Measurements from ENCODE around the gene TRIM14. TPM values are rescaled to one million over a fixed set of nuclear protein-coding genes. Genes with fewer than 3 reads are reported as not detected.
A peak's percentile ranks its signal among the peaks of the same experiment; 100 is the strongest.

The TRIM14 gene
- total and polyA plus RNA-seq, 2 of the 13 experiments (the other 11 are each of a cell fraction or from before 2014, with no cell fraction given) = 9.2 to 13.0 TPM

DNA sequence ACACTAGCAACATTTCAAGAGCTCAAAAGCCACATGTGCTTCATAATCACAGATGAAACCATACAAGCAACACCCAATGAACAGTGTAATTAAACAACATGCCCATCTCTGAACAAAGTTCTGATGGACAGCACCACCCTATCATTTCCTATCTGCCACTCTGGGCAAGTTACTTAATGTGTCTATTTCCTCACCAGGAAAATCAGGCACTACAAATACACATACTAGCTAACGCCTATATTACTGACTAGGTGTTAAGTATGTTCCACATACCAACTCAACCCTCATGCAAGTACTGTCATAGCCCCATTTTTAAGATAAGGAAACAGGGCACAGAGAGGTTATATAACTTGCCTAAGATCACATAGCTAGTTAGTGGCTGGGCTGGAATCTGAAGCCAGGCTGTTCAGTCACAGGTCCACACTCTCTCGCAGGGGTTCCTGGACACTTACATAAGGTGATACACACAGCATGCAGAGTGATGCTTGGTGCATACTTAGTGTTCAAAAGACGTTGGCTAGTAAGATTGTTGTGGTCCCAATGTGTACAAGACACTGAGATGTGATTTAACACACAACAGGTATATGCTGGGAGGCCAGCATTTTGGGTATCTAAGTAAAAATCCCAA lies 49.2 kb upstream of the TRIM14 start:
- H3K4me3 ChIP-seq (replicated peaks in 1 of 3; ENCODE audit: insufficient read depth in 1 of 3, low read depth in 2 of 3, low read length in 3 of 3) = no peak overlapping the region
- in situ Hi-C loops (cut with HindIII; ENCODE audit: extremely low pct_ligation_motif_present, low pct_unique_long_range_greater_than_20kb) = no loop called here
- H4K20me1 ChIP-seq (ENCODE audit: insufficient read depth, low read length) = peaks cover 5% of the 10 kb centered on the region; the same call in 1 of the 2 replicates
- intact Hi-C loops (cut with micrococcal nuclease; ENCODE audit: unreplicated experiment) = loop anchor here (1.0 to 10.0 kb wide), 3 partner anchors 10 to 53 kb away; partner anchors contain the start of gene TRIM14
- POLR2A ChIA-PET = no interaction called here
- no peaks in the 10 kb centered on the region for H3K36me3 ChIP-seq (replicated peaks in 1 of 2; ENCODE audit: control insufficient read depth in 1 of 2, insufficient read depth in 2 of 2, low read length in 2 of 2)
- H3K27ac ChIP-seq (ENCODE audit: extremely low read length, insufficient read depth, low read length) = no peak overlapping the region
- H2AFZ ChIP-seq (ENCODE audit: low read length) = no peak overlapping the region
- H3K79me2 ChIP-seq (ENCODE audit: insufficient read depth, low read length) = peaks cover 39% of the 10 kb centered on the region
- H3K4me1 ChIP-seq (ENCODE audit: insufficient read depth, low read length) = peaks cover 63% of the 10 kb centered on the region
- no peaks in the 10 kb centered on the region for H3K27me3 ChIP-seq (ENCODE audit: control insufficient read depth in 1 of 2, insufficient read depth in 2 of 2, low read length in 2 of 2)
- no TSS peak for BruUV-seq (replicated peaks)
- H3K4me2 ChIP-seq (ENCODE audit: low read depth, low read length) = no peak overlapping the region
- CTCF ChIA-PET (ENCODE audit: low intra/inter-chr PET ratio, low total read pairs) = no interaction called here
- no peaks in the 10 kb centered on the region for H3K9me3 ChIP-seq (ENCODE audit: low read length)
- no peak for DNase-seq (ENCODE audit: low spot score)
- peak; percentile 67 for FAIRE-seq
- H3K9ac ChIP-seq (ENCODE audit: insufficient read depth, low read depth, low read length) = no peak overlapping the region
- ATAC-seq = no peak
- 82% methylated on average over 3 of the region's 3 CpGs for WGBS (ENCODE audit: low lambda C conversion rate)
- TF ChIP-seq, protein P1, sequence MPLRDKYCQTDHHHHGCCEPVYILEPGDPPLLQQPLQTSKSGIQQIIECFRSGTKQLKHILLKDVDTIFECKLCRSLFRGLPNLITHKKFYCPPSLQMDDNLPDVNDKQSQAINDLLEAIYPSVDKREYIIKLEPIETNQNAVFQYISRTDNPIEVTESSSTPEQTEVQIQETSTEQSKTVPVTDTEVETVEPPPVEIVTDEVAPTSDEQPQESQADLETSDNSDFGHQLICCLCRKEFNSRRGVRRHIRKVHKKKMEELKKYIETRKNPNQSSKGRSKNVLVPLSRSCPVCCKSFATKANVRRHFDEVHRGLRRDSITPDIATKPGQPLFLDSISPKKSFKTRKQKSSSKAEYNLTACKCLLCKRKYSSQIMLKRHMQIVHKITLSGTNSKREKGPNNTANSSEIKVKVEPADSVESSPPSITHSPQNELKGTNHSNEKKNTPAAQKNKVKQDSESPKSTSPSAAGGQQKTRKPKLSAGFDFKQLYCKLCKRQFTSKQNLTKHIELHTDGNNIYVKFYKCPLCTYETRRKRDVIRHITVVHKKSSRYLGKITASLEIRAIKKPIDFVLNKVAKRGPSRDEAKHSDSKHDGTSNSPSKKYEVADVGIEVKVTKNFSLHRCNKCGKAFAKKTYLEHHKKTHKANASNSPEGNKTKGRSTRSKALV (CRISPR knock-in tag; IDR thresholded peaks at IDR 0.05) = no peak
- TF ChIP-seq MEIS1 (CRISPR knock-in tag; IDR thresholded peaks at IDR 0.05; ENCODE audit: borderline replicate concordance) (no peak), ZIK1 (CRISPR knock-in tag; IDR thresholded peaks at IDR 0.05; ENCODE audit: borderline replicate concordance, low read depth) (no peak), RFXAP (CRISPR knock-in tag; IDR thresholded peaks at IDR 0.05; ENCODE audit: borderline replicate concordance) (no peak), ZNF136 (CRISPR knock-in tag; IDR thresholded peaks at IDR 0.05; ENCODE audit: low read depth) (no peak), GZF1 (CRISPR knock-in tag; IDR thresholded peaks at IDR 0.05) (no peak), ERF (CRISPR knock-in tag; IDR thresholded peaks at IDR 0.05) (no peak), BHLHE40 (IDR thresholded peaks at IDR 0.05; ENCODE audit: low read length) (no peak), ATF7 (IDR thresholded peaks at IDR 0.05) (no peak), ATF7 (CRISPR knock-in tag; IDR thresholded peaks at IDR 0.05) (no peak)
- TF ChIP-seq, protein P2, sequence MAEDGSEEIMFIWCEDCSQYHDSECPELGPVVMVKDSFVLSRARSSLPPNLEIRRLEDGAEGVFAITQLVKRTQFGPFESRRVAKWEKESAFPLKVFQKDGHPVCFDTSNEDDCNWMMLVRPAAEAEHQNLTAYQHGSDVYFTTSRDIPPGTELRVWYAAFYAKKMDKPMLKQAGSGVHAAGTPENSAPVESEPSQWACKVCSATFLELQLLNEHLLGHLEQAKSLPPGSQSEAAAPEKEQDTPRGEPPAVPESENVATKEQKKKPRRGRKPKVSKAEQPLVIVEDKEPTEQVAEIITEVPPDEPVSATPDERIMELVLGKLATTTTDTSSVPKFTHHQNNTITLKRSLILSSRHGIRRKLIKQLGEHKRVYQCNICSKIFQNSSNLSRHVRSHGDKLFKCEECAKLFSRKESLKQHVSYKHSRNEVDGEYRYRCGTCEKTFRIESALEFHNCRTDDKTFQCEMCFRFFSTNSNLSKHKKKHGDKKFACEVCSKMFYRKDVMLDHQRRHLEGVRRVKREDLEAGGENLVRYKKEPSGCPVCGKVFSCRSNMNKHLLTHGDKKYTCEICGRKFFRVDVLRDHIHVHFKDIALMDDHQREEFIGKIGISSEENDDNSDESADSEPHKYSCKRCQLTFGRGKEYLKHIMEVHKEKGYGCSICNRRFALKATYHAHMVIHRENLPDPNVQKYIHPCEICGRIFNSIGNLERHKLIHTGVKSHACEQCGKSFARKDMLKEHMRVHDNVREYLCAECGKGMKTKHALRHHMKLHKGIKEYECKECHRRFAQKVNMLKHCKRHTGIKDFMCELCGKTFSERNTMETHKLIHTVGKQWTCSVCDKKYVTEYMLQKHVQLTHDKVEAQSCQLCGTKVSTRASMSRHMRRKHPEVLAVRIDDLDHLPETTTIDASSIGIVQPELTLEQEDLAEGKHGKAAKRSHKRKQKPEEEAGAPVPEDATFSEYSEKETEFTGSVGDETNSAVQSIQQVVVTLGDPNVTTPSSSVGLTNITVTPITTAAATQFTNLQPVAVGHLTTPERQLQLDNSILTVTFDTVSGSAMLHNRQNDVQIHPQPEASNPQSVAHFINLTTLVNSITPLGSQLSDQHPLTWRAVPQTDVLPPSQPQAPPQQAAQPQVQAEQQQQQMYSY (CRISPR knock-in tag; IDR thresholded peaks at IDR 0.05) = no peak
- TF ChIP-seq, protein P3, sequence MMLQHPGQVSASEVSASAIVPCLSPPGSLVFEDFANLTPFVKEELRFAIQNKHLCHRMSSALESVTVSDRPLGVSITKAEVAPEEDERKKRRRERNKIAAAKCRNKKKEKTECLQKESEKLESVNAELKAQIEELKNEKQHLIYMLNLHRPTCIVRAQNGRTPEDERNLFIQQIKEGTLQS (CRISPR knock-in tag; IDR thresholded peaks at IDR 0.05) = no peak
- TF ChIP-seq, protein P4, sequence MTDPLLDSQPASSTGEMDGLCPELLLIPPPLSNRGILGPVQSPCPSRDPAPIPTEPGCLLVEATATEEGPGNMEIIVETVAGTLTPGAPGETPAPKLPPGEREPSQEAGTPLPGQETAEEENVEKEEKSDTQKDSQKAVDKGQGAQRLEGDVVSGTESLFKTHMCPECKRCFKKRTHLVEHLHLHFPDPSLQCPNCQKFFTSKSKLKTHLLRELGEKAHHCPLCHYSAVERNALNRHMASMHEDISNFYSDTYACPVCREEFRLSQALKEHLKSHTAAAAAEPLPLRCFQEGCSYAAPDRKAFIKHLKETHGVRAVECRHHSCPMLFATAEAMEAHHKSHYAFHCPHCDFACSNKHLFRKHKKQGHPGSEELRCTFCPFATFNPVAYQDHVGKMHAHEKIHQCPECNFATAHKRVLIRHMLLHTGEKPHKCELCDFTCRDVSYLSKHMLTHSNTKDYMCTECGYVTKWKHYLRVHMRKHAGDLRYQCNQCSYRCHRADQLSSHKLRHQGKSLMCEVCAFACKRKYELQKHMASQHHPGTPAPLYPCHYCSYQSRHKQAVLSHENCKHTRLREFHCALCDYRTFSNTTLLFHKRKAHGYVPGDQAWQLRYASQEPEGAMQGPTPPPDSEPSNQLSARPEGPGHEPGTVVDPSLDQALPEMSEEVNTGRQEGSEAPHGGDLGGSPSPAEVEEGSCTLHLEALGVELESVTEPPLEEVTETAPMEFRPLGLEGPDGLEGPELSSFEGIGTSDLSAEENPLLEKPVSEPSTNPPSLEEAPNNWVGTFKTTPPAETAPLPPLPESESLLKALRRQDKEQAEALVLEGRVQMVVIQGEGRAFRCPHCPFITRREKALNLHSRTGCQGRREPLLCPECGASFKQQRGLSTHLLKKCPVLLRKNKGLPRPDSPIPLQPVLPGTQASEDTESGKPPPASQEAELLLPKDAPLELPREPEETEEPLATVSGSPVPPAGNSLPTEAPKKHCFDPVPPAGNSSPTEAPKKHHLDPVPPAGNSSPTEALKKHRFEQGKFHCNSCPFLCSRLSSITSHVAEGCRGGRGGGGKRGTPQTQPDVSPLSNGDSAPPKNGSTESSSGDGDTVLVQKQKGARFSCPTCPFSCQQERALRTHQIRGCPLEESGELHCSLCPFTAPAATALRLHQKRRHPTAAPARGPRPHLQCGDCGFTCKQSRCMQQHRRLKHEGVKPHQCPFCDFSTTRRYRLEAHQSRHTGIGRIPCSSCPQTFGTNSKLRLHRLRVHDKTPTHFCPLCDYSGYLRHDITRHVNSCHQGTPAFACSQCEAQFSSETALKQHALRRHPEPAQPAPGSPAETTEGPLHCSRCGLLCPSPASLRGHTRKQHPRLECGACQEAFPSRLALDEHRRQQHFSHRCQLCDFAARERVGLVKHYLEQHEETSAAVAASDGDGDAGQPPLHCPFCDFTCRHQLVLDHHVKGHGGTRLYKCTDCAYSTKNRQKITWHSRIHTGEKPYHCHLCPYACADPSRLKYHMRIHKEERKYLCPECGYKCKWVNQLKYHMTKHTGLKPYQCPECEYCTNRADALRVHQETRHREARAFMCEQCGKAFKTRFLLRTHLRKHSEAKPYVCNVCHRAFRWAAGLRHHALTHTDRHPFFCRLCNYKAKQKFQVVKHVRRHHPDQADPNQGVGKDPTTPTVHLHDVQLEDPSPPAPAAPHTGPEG (CRISPR knock-in tag; IDR thresholded peaks at IDR 0.05) = no peak

Measured in HepG2 (cell line).